ENCODE measurements around the gene SLC34A1.

DNA sequence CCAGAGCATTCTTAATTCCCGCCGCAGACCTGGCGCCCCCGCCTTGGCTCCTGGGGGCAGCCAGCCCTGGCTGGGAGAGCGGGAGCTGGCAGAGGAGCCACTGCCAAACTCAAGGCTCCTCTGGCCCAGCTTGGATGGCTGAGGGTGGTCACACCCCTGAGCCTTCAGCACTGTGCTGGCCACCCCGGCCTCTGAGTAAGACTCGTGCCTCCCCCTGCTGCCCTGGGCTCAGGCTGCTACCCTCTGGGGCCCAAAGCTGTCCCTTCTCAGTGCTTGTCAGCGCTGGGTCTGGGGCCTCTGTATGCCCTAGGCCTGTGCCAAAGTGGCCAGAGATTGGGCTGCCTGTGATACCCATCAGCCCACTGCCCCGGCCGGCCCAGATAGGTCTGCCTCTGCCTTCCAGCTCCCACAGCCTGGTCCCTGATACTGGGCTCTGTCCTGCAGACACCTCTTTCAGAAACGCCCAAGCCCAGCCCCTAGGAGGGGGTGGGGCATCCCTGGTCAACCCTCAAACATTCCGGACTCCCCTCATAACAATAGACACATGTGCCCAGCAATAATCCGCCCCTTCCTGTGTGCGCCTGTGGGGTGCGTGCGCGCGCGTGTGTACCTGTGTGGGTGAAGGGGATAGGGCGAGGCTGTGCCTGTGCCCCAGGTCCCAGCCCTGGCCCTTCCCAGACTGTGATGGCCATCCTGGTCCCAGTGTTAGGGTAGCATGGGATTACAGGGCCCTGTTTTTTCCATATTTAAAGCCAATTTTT is 58.0 kb downstream of the SLC34A1 start:
- TF ChIP-seq, protein P1, sequence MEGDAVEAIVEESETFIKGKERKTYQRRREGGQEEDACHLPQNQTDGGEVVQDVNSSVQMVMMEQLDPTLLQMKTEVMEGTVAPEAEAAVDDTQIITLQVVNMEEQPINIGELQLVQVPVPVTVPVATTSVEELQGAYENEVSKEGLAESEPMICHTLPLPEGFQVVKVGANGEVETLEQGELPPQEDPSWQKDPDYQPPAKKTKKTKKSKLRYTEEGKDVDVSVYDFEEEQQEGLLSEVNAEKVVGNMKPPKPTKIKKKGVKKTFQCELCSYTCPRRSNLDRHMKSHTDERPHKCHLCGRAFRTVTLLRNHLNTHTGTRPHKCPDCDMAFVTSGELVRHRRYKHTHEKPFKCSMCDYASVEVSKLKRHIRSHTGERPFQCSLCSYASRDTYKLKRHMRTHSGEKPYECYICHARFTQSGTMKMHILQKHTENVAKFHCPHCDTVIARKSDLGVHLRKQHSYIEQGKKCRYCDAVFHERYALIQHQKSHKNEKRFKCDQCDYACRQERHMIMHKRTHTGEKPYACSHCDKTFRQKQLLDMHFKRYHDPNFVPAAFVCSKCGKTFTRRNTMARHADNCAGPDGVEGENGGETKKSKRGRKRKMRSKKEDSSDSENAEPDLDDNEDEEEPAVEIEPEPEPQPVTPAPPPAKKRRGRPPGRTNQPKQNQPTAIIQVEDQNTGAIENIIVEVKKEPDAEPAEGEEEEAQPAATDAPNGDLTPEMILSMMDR (IDR thresholded peaks at IDR 0.05), result no peak
- no peak for TF ChIP-seq POLR2A (IDR thresholded peaks at IDR 0.05)
